22Rv1 (cell line): Measurements from ENCODE around the gene THBS3.

Source experiments
- ZFX ChIP-seq: fragments of 450-650 bp; IDR thresholded peaks from 2 replicates; pipeline ENCODE4 v1.6.1; 2017; ENCODE audit warnings: antibody characterized with exemption, borderline replicate concordance
- TF ChIP-seq, protein P1 (sequence below): fragments of 450-650 bp; IDR thresholded peaks from 2 replicates; pipeline ENCODE4 v1.5.1; 2017; ENCODE audit warnings: mild to moderate bottlenecking

DNA sequence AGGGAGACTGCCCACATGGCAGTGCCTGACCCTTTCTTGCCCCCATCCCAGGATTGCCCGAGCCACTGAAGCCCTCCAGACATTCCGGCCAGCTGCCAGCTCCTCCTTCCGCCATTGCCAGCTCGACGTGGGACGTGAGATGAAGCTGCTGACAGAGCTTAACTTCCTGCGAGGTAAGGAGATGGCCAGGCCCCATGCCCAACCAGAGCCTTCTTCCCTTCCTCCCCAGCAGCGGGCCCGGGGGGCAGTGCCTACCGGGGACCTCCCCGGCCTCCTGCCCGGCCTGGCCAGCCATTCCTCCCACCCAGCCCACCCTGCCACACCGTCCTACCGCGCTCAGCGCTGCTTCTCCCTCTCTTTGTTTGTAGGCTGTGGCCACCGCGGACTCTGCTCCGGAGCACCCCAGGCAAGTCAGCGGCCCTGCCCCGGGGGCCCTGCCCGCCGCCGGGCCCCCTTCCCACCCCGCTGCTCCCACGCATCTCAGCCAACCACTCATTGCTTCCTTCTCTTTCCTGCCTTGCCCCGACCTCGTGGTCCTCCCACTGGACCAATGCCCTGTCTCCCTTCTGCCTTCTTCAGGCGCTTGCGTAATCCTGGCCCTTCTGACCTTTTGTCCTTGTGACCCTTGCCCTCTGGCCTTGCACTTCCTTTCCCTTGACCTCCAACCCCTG is 29.1 kb downstream of the THBS3 start:
- TF ChIP-seq, protein P1, sequence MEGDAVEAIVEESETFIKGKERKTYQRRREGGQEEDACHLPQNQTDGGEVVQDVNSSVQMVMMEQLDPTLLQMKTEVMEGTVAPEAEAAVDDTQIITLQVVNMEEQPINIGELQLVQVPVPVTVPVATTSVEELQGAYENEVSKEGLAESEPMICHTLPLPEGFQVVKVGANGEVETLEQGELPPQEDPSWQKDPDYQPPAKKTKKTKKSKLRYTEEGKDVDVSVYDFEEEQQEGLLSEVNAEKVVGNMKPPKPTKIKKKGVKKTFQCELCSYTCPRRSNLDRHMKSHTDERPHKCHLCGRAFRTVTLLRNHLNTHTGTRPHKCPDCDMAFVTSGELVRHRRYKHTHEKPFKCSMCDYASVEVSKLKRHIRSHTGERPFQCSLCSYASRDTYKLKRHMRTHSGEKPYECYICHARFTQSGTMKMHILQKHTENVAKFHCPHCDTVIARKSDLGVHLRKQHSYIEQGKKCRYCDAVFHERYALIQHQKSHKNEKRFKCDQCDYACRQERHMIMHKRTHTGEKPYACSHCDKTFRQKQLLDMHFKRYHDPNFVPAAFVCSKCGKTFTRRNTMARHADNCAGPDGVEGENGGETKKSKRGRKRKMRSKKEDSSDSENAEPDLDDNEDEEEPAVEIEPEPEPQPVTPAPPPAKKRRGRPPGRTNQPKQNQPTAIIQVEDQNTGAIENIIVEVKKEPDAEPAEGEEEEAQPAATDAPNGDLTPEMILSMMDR: no peak
- TF ChIP-seq ZFX: no peak
